ENCODE results near the gene NNMT. TPM values are rescaled to one million over a fixed set of nuclear protein-coding genes. Genes with fewer than 3 reads are reported as not detected.

NNMT gene
- total RNA-seq, 1 donor from 2014 or later = 2,593 TPM

GRCh38 chr11:114284914-114285313 lies 11.3 kb upstream of the NNMT start:
- DNase-seq (ENCODE audit: low read depth) = no peak

- DNase-seq (ENCODE audit: low read depth) = peak; percentile 76
Observed at GRCh38 chr11:114285599-114285998, 10.6 kb upstream of the NNMT start.

- DNase-seq (ENCODE audit: low read depth) = no peak
Observed at GRCh38 chr11:114286229-114286628, 10.0 kb upstream of the NNMT start.

- DNase-seq (ENCODE audit: low read depth) = no peak
Observed at GRCh38 chr11:114287154-114287553, 9.0 kb upstream of the NNMT start.

GRCh38 chr11:114288136-114288535 lies 8.1 kb upstream of the NNMT start:
- DNase-seq (ENCODE audit: low read depth) = no peak

- DNase-seq (ENCODE audit: low read depth) = no peak
Observed at GRCh38 chr11:114289779-114290178, 6.4 kb upstream of the NNMT start.

GRCh38 chr11:114290503-114291235 lies 5.5 kb upstream of the NNMT start:
- peak; percentile 51 for DNase-seq (ENCODE audit: low read depth)

GRCh38 chr11:114291381-114291780 lies 4.8 kb upstream of the NNMT start:
- DNase-seq (ENCODE audit: low read depth) = peak; percentile 91

GRCh38 chr11:114291842-114292680 lies 4.1 kb upstream of the NNMT start:
- peak; percentile 95 for DNase-seq (ENCODE audit: low read depth)

GRCh38 chr11:114293201-114293711 lies 2.9 kb upstream of the NNMT start:
- DNase-seq (ENCODE audit: low read depth) = no peak

GRCh38 chr11:114296605-114297372 lies 590 bp downstream of the NNMT start:
- peak; percentile 9 for DNase-seq (ENCODE audit: low read depth)

GRCh38 chr11:114297806-114298709 lies 1.9 kb downstream of the NNMT start:
- peak; percentile 44 for DNase-seq (ENCODE audit: low read depth)

- DNase-seq (ENCODE audit: low read depth) = no peak
Observed at GRCh38 chr11:114298710-114299109, 2.5 kb downstream of the NNMT start.

- DNase-seq (ENCODE audit: low read depth) = no peak
Observed at GRCh38 chr11:114301088-114301487, 4.9 kb downstream of the NNMT start.

- DNase-seq (ENCODE audit: low read depth) = no peak
Observed at GRCh38 chr11:114301927-114302326, 5.7 kb downstream of the NNMT start.

GRCh38 chr11:114302663-114303062 lies 6.5 kb downstream of the NNMT start:
- peak; percentile 47 for DNase-seq (ENCODE audit: low read depth)

GRCh38 chr11:114304065-114304464 lies 7.9 kb downstream of the NNMT start:
- DNase-seq (ENCODE audit: low read depth) = no peak

GRCh38 chr11:114304969-114305368 lies 8.8 kb downstream of the NNMT start:
- DNase-seq (ENCODE audit: low read depth) = peak; percentile 33

GRCh38 chr11:114307524-114308203 lies 11.5 kb downstream of the NNMT start:
- peak; percentile 84 for DNase-seq (ENCODE audit: low read depth)

- peak; percentile 89 for DNase-seq (ENCODE audit: low read depth)
Observed at GRCh38 chr11:114308689-114309089, 12.5 kb downstream of the NNMT start.
